HepG2 (cell line): ENCODE data around the gene CCL16. TPM values are rescaled to one million over a fixed set of nuclear protein-coding genes. Genes with fewer than 3 reads are reported as not detected.
A peak's percentile ranks its signal among the peaks of the same experiment; 100 is the strongest.

ENCODE experiments used
- AHR ChIP-seq: IDR thresholded peaks from 2 replicates; pipeline ENCODE4 v1.6.1; 2018; ENCODE audit warnings: missing genetic modification reagents, missing compliant biosample characterization
- GATA4 ChIP-seq: sonication (generic); IDR thresholded peaks from 2 replicates; pipeline ENCODE4 v1.6.1; 2016; ENCODE audit warnings: antibody characterized with exemption, low read depth, borderline replicate concordance
- GZF1 ChIP-seq: sonication (generic); formaldehyde crosslinking; IDR thresholded peaks from 2 replicates; pipeline ENCODE4 v1.5.1; 2020; ENCODE audit warnings: mild to moderate bottlenecking, missing genetic modification reagents
- HMG20B ChIP-seq: conservative IDR thresholded peaks from 2 replicates; pipeline ENCODE4 v1.6.1; 2016; ENCODE audit warnings: missing genetic modification reagents, missing compliant biosample characterization
- KLF13 ChIP-seq: sonication (generic); formaldehyde crosslinking; IDR thresholded peaks from 2 replicates; pipeline ENCODE4 v1.4.0; 2020; ENCODE audit warnings: mild to moderate bottlenecking, missing genetic modification reagents
- MYC ChIP-seq: sonication (generic); formaldehyde crosslinking; IDR thresholded peaks from 2 replicates; pipeline ENCODE4 v1.9.0; 2021; ENCODE audit warnings: missing genetic modification reagents, borderline replicate concordance
- NPAS2 ChIP-seq: sonication (generic); formaldehyde crosslinking; IDR thresholded peaks from 2 replicates; pipeline ENCODE4 v1.8.0; 2022; ENCODE audit warnings: mild to moderate bottlenecking, missing genetic modification reagents, borderline replicate concordance
- POLR2G ChIP-seq: fragments of 200-400 bp; formaldehyde crosslinking; IDR thresholded peaks from 2 replicates; pipeline ENCODE4 v1.6.1; 2018; ENCODE audit warnings: mild to moderate bottlenecking, low read depth, low read length, moderate library complexity
- SMARCC2 ChIP-seq: fragments of 450-650 bp; IDR thresholded peaks from 2 replicates; pipeline ENCODE4 v1.6.1; 2017; ENCODE audit warnings: antibody characterized with exemption, mild to moderate bottlenecking
- SRF ChIP-seq: IDR thresholded peaks from 2 replicates; pipeline ENCODE4 v1.6.1; 2011; ENCODE audit warnings: mild to moderate bottlenecking, low read depth, low read length, moderate library complexity
- SRSF4 ChIP-seq: fragments of 200-400 bp; formaldehyde crosslinking; IDR thresholded peaks from one replicate; pipeline ENCODE4 v1.6.1; 2018; ENCODE audit warnings: mild to moderate bottlenecking, low read depth, low read length, moderate library complexity; ENCODE audit not compliant: poor library complexity, severe bottlenecking
- SRY ChIP-seq: sonication (generic); formaldehyde crosslinking; IDR thresholded peaks from 2 replicates; pipeline ENCODE4 v1.8.0; 2022; ENCODE audit warnings: mild to moderate bottlenecking, missing genetic modification reagents
- TEAD3 ChIP-seq: optimal IDR thresholded peaks from 2 replicates; pipeline ENCODE3; 2016; ENCODE audit warnings: borderline replicate concordance
- ZFP41 ChIP-seq: sonication (generic); formaldehyde crosslinking; IDR thresholded peaks from 2 replicates; pipeline ENCODE4 v1.4.0; 2020; ENCODE audit warnings: mild to moderate bottlenecking, missing genetic modification reagents, borderline replicate concordance
- ZNF350 ChIP-seq: sonication (generic); formaldehyde crosslinking; IDR thresholded peaks from 2 replicates; pipeline ENCODE4 v1.4.0; 2020; ENCODE audit warnings: mild to moderate bottlenecking, low read depth, missing genetic modification reagents, borderline replicate concordance
- ZNF44 ChIP-seq: sonication (generic); formaldehyde crosslinking; IDR thresholded peaks from 2 replicates; pipeline ENCODE4 v1.5.1; 2020; ENCODE audit warnings: mild to moderate bottlenecking, missing genetic modification reagents
- ZNF510 ChIP-seq: sonication (generic); formaldehyde crosslinking; IDR thresholded peaks from 2 replicates; pipeline ENCODE4 v1.4.0; 2020; ENCODE audit warnings: low read depth, mild to moderate bottlenecking, missing genetic modification reagents
- ZNF614 ChIP-seq: IDR thresholded peaks from 2 replicates; pipeline ENCODE4 v1.6.1; 2018; ENCODE audit warnings: missing biosample characterization, missing genetic modification reagents, inconsistent platforms, borderline replicate concordance
- polyA plus RNA-seq, 8 experiments: library from polyadenylated mRNA; depleted of rRNA in 3 of 8; stranded (reverse) in 7 of 8; unstranded in 1 of 8; fragments of >200 nt; fragmentation: Illumina TruSeq in 4 of 8; extraction: Trizol in 4 of 8; gene quantifications; 2 replicates each; pipeline versions ENCODE4 v1.2.1 to v1.2.3, GENCODE V29; 2011 to 2016; ENCODE audit warnings: low read depth in 4 of 8, missing spikeins in 1 of 8, mixed read lengths in 1 of 8; ENCODE audit not compliant: insufficient read depth in 1 of 8
- total RNA-seq, 5 experiments: library from RNA; depleted of rRNA; stranded (reverse); fragments of >200 nt; fragmentation: Illumina TruSeq; extraction: Trizol; gene quantifications; 2 replicates each; pipeline ENCODE4 v1.2.3, GENCODE V29; 2016; ENCODE audit warnings: low read depth in 1 of 5
- TF ChIP-seq, protein P1 (sequence below): sonication (generic); formaldehyde crosslinking; IDR thresholded peaks from 2 replicates; pipeline ENCODE4 v1.5.0; 2020; ENCODE audit warnings: mild to moderate bottlenecking, missing genetic modification reagents, moderate library complexity
- TF ChIP-seq, protein P2 (sequence below): sonication (generic); formaldehyde crosslinking; IDR thresholded peaks from 2 replicates; pipeline ENCODE4 v1.4.0; 2020; ENCODE audit warnings: missing genetic modification reagents
- TF ChIP-seq, protein P3 (sequence below): sonication (generic); formaldehyde crosslinking; IDR thresholded peaks from 2 replicates; pipeline ENCODE4 v1.4.0; 2020; ENCODE audit warnings: missing genetic modification reagents
- TF ChIP-seq, protein P4 (sequence below): sonication (generic); formaldehyde crosslinking; IDR thresholded peaks from 2 replicates; pipeline ENCODE4 v1.4.0; 2020; ENCODE audit warnings: missing genetic modification reagents, borderline replicate concordance

CCL16 gene
- total and polyA plus RNA-seq, 2 of the 13 experiments (the other 11 are each of a cell fraction or from before 2014, with no cell fraction given) = 2.0 to 14.7 TPM

DNA sequence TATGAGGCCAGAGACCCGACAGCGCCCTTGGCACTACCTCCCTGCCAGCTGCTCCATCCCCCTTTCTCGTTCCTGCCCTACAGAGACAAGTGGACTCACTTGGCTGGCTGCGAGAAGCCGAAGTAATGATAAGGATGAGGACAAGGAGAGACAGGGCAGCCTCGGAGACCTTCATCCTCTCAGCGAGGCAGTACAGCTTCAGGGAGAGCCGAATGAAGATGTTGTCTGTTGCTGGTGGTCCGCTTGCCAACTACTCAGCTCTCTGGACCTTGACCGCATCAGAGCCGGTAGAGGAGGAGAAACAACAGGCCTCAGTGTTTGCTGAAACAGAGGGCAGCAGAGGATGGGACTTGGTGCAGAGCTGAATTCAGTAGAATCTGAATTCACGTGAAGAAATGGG is at the start of gene CCL16 (continued):
- no peak for TF ChIP-seq ZNF44 (CRISPR knock-in tag)
- TF ChIP-seq ZNF614 (CRISPR knock-in tag) = no peak
- no peak for TF ChIP-seq AHR (CRISPR knock-in tag)
- TF ChIP-seq POLR2G = peak; percentile 73
- no peak for TF ChIP-seq GATA4
- no peak for TF ChIP-seq ZNF350
- TF ChIP-seq ZNF510 (CRISPR knock-in tag) = no peak
- TF ChIP-seq, protein P1, sequence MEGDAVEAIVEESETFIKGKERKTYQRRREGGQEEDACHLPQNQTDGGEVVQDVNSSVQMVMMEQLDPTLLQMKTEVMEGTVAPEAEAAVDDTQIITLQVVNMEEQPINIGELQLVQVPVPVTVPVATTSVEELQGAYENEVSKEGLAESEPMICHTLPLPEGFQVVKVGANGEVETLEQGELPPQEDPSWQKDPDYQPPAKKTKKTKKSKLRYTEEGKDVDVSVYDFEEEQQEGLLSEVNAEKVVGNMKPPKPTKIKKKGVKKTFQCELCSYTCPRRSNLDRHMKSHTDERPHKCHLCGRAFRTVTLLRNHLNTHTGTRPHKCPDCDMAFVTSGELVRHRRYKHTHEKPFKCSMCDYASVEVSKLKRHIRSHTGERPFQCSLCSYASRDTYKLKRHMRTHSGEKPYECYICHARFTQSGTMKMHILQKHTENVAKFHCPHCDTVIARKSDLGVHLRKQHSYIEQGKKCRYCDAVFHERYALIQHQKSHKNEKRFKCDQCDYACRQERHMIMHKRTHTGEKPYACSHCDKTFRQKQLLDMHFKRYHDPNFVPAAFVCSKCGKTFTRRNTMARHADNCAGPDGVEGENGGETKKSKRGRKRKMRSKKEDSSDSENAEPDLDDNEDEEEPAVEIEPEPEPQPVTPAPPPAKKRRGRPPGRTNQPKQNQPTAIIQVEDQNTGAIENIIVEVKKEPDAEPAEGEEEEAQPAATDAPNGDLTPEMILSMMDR = peak; percentile 58
- no peak for TF ChIP-seq TEAD3
- 0 out of 2 replicates have a peak, but pooled peaks have one; percentile 36 for TF ChIP-seq SRY (CRISPR knock-in tag)
- TF ChIP-seq, protein P2, sequence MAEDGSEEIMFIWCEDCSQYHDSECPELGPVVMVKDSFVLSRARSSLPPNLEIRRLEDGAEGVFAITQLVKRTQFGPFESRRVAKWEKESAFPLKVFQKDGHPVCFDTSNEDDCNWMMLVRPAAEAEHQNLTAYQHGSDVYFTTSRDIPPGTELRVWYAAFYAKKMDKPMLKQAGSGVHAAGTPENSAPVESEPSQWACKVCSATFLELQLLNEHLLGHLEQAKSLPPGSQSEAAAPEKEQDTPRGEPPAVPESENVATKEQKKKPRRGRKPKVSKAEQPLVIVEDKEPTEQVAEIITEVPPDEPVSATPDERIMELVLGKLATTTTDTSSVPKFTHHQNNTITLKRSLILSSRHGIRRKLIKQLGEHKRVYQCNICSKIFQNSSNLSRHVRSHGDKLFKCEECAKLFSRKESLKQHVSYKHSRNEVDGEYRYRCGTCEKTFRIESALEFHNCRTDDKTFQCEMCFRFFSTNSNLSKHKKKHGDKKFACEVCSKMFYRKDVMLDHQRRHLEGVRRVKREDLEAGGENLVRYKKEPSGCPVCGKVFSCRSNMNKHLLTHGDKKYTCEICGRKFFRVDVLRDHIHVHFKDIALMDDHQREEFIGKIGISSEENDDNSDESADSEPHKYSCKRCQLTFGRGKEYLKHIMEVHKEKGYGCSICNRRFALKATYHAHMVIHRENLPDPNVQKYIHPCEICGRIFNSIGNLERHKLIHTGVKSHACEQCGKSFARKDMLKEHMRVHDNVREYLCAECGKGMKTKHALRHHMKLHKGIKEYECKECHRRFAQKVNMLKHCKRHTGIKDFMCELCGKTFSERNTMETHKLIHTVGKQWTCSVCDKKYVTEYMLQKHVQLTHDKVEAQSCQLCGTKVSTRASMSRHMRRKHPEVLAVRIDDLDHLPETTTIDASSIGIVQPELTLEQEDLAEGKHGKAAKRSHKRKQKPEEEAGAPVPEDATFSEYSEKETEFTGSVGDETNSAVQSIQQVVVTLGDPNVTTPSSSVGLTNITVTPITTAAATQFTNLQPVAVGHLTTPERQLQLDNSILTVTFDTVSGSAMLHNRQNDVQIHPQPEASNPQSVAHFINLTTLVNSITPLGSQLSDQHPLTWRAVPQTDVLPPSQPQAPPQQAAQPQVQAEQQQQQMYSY (CRISPR knock-in tag) = no peak
- TF ChIP-seq MYC = no peak
- no peak for TF ChIP-seq ZFP41 (CRISPR knock-in tag)
- TF ChIP-seq, protein P3, sequence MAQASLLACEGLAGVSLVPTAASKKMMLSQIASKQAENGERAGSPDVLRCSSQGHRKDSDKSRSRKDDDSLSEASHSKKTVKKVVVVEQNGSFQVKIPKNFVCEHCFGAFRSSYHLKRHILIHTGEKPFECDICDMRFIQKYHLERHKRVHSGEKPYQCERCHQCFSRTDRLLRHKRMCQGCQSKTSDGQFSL (CRISPR knock-in tag) = no peak
- no peak for TF ChIP-seq SRF
- no peak for TF ChIP-seq SRSF4
- TF ChIP-seq, protein P4, sequence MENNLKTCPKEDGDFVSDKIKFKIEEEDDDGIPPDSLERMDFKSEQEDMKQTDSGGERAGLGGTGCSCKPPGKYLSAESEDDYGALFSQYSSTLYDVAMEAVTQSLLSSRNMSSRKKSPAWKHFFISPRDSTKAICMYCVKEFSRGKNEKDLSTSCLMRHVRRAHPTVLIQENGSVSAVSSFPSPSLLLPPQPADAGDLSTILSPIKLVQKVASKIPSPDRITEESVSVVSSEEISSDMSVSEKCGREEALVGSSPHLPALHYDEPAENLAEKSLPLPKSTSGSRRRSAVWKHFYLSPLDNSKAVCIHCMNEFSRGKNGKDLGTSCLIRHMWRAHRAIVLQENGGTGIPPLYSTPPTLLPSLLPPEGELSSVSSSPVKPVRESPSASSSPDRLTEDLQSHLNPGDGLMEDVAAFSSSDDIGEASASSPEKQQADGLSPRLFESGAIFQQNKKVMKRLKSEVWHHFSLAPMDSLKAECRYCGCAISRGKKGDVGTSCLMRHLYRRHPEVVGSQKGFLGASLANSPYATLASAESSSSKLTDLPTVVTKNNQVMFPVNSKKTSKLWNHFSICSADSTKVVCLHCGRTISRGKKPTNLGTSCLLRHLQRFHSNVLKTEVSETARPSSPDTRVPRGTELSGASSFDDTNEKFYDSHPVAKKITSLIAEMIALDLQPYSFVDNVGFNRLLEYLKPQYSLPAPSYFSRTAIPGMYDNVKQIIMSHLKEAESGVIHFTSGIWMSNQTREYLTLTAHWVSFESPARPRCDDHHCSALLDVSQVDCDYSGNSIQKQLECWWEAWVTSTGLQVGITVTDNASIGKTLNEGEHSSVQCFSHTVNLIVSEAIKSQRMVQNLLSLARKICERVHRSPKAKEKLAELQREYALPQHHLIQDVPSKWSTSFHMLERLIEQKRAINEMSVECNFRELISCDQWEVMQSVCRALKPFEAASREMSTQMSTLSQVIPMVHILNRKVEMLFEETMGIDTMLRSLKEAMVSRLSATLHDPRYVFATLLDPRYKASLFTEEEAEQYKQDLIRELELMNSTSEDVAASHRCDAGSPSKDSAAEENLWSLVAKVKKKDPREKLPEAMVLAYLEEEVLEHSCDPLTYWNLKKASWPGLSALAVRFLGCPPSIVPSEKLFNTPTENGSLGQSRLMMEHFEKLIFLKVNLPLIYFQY (CRISPR knock-in tag) = no peak
- TF ChIP-seq HMG20B = no peak; the same call in 1 of the 2 replicates
- no peak for TF ChIP-seq NPAS2
- no peak for TF ChIP-seq SMARCC2
- TF ChIP-seq GZF1 (CRISPR knock-in tag) = no peak
- TF ChIP-seq KLF13 (CRISPR knock-in tag) = no peak
